22Rv1 (cell line): ENCODE results near the gene PLG.

Source experiments
- CTCF ChIP-seq: fragments of 450-650 bp; IDR thresholded peaks from 2 replicates; pipeline ENCODE4 v1.5.1; 2017; ENCODE audit warnings: mild to moderate bottlenecking
- ZFX ChIP-seq: fragments of 450-650 bp; IDR thresholded peaks from 2 replicates; pipeline ENCODE4 v1.6.1; 2017; ENCODE audit warnings: antibody characterized with exemption, borderline replicate concordance

- peak; percentile 27 for TF ChIP-seq CTCF
- no peak for TF ChIP-seq ZFX
Measured at GRCh38 chr6:160750276-160750689, 48.2 kb downstream of the PLG start.
